Measurements from ENCODE around the gene ZNF410. TPM values are rescaled to one million over a fixed set of nuclear protein-coding genes. Genes with fewer than 3 reads are reported as not detected.

The ZNF410 gene
- total and polyA plus RNA-seq, 2 of the 13 experiments (the other 11 are each of a cell fraction or from before 2014, with no cell fraction given), result 19.2 to 44.3 TPM

DNA sequence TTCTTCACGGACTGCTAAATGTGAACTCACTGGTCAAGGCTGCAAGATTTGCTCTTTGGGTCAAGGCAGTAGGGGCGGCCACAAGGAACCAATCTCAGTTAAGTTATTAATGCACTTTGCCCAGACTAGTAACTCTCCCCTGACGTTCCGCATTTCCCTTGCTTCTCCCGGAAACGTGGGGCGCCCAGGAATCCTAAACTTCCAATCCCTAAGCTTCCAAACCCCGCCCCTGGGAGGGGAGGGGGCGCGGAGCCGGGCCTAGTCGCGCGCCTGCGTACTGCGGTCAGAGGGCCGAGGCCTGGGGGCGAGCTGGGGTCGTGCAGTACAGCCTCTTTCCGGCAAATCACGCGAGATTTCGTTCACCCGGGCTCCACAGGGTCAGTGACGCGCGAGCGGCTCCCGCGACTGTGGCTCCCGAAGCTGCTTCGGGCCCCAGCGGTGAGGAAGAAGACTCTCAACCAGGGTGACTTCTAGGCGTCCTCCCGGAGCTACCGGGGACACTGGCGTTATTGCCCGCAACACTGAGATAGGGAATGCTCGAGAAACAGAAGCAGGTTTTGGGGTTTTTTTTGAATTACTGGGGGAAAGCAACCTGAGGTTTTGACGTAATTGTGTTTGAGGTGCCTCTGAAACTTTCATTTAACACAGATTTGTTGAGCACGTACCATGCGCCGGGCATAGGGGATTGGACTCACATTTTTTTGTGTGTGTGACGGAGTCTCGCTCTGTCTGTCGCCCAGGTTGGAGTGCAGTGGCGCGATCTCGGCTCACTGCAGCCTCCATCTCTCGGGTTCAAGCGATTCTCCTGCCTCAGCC lies 34.9 kb upstream of the ZNF410 start, which contains the start of gene PTGR2 (continued):
- no peak for TF ChIP-seq CCAR2 (optimal IDR thresholded peaks at IDR 0.05; ENCODE audit: low read depth, low read length)
- 0 out of 2 replicates have a peak, but pooled peaks have one; percentile 11 for TF ChIP-seq SOX13 (IDR thresholded peaks at IDR 0.05)
- TF ChIP-seq SOX13 (CRISPR knock-in tag; conservative IDR thresholded peaks at IDR 0.05 in 1 of 2, IDR thresholded peaks at IDR 0.05 in 1 of 2), result 0 out of 4 replicates have a peak, but pooled peaks of 1 of the 2 experiments have one; percentile 5
- no peak for TF ChIP-seq ARHGAP35 (CRISPR knock-in tag; IDR thresholded peaks at IDR 0.05; ENCODE audit: borderline replicate concordance)
- no peak for TF ChIP-seq TBX3 (IDR thresholded peaks at IDR 0.05; ENCODE audit: borderline replicate concordance)
- TF ChIP-seq ZNF207 (IDR thresholded peaks at IDR 0.05; ENCODE audit: borderline replicate concordance), result no peak
- TF ChIP-seq KDM3A (CRISPR knock-in tag; IDR thresholded peaks at IDR 0.05; ENCODE audit: low read depth), result peak; percentile 61; the same call in 1 of the 2 replicates
- TF ChIP-seq NFE2L1 (CRISPR knock-in tag; IDR thresholded peaks at IDR 0.05; ENCODE audit: borderline replicate concordance), result no peak
- TF ChIP-seq ZNF615 (CRISPR knock-in tag; IDR thresholded peaks at IDR 0.05; ENCODE audit: borderline replicate concordance), result no peak
- TF ChIP-seq NCOA1 (CRISPR knock-in tag; IDR thresholded peaks at IDR 0.05), result 0 out of 2 replicates have a peak, but pooled peaks have one; percentile 77
- TF ChIP-seq ZNF563 (CRISPR knock-in tag; IDR thresholded peaks at IDR 0.05), result no peak
- peak; percentile 98 for TF ChIP-seq POLR2G (IDR thresholded peaks at IDR 0.05; ENCODE audit: low read depth, low read length)
- TF ChIP-seq, protein P1, sequence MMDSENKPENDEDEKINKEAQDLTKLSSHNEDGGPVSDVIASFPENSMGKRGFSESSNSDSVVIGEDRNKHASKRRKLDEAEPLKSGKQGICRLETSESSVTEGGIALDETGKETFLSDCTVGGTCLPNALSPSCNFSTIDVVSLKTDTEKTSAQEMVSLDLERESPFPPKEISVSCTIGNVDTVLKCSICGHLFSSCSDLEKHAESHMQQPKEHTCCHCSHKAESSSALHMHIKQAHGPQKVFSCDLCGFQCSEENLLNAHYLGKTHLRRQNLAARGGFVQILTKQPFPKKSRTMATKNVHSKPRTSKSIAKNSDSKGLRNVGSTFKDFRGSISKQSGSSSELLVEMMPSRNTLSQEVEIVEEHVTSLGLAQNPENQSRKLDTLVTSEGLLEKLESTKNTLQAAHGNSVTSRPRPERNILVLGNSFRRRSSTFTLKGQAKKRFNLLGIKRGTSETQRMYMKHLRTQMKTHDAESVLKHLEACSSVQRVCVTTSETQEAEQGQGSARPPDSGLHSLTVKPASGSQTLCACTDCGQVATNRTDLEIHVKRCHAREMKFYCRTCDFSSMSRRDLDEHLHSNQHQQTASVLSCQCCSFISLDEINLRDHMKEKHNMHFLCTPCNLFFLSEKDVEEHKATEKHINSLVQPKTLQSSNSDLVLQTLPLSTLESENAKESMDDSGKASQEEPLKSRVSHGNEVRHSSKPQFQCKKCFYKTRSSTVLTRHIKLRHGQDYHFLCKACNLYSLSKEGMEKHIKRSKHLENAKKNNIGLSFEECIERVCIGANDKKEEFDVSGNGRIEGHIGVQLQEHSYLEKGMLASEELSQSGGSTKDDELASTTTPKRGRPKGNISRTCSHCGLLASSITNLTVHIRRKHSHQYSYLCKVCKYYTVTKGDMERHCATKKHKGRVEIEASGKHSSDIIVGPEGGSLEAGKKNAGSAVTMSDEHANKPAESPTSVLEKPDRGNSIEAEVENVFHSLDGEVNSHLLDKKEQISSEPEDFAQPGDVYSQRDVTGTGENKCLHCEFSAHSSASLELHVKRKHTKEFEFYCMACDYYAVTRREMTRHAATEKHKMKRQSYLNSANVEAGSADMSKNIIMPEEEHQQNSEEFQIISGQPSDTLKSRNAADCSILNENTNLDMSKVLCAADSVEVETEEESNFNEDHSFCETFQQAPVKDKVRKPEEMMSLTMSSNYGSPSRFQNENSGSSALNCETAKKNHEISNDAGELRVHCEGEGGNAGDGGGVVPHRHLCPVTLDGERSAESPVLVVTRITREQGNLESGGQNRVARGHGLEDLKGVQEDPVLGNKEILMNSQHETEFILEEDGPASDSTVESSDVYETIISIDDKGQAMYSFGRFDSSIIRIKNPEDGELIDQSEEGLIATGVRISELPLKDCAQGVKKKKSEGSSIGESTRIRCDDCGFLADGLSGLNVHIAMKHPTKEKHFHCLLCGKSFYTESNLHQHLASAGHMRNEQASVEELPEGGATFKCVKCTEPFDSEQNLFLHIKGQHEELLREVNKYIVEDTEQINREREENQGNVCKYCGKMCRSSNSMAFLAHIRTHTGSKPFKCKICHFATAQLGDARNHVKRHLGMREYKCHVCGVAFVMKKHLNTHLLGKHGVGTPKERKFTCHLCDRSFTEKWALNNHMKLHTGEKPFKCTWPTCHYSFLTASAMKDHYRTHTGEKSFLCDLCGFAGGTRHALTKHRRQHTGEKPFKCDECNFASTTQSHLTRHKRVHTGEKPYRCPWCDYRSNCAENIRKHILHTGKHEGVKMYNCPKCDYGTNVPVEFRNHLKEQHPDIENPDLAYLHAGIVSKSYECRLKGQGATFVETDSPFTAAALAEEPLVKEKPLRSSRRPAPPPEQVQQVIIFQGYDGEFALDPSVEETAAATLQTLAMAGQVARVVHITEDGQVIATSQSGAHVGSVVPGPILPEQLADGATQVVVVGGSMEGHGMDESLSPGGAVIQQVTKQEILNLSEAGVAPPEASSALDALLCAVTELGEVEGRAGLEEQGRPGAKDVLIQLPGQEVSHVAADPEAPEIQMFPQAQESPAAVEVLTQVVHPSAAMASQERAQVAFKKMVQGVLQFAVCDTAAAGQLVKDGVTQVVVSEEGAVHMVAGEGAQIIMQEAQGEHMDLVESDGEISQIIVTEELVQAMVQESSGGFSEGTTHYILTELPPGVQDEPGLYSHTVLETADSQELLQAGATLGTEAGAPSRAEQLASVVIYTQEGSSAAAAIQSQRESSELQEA (CRISPR knock-in tag; IDR thresholded peaks at IDR 0.05; ENCODE audit: not compliant biosample characterization), result peak; percentile 23
- TF ChIP-seq ZNF143 (CRISPR knock-in tag; IDR thresholded peaks at IDR 0.05), result 0 out of 2 replicates have a peak, but pooled peaks have one; percentile 21
- TF ChIP-seq FOXK2 (IDR thresholded peaks at IDR 0.05), result no peak; the same call in 1 of the 2 replicates
- TF ChIP-seq, protein P2, sequence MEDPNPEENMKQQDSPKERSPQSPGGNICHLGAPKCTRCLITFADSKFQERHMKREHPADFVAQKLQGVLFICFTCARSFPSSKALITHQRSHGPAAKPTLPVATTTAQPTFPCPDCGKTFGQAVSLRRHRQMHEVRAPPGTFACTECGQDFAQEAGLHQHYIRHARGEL (CRISPR knock-in tag; IDR thresholded peaks at IDR 0.05), result no peak
- peak; percentile 55; the same call in 1 of the 2 replicates for TF ChIP-seq KDM5A (IDR thresholded peaks at IDR 0.05; ENCODE audit: borderline replicate concordance, low read length)

Data from HepG2 (cell line).